ENCODE measurements around the gene MARCHF3.

DNA sequence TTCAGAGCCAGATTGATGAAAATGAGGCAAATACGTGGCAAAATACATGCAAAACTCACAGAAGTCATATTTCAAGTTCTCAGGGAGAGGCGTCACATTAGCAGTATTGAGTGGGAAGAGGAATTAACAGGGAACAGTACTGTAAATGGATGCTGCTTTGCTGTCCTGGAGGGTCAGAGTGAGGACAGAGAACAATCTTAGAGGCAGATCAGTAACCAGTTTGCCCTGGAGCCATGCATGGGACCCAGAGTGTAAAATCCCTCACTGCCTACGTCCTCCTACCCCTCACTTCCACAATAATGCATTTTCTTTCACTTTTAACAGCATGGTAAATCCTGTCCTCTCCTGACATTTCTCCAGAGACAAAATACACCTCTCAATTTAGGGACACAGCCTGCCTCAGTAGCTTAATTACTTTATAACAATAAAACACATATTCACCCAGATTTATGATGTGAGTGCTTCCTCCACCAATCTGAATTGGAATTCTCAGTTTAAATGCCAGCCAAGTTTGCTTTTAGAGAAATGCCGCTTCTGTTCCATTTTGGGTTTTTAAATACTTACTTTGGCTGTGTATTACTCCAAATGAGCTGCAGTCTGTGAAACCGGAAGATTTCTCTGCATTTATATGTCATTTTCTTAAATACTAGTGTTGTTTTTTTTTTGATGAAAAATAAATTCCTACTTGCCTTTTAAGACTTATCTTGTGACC is 183.5 kb downstream of the MARCHF3 start:
- TF ChIP-seq EZH2 (IDR thresholded peaks at IDR 0.05) (no peak), POLR2AphosphoS5 (IDR thresholded peaks at IDR 0.05; ENCODE audit: borderline replicate concordance, low read depth, low read length) (no peak), FOXP2 (optimal IDR thresholded peaks at IDR 0.05; ENCODE audit: control extremely low read depth, extremely low read length, insufficient read depth) (no peak)

All from SK-N-MC (cell line).